Measurements from ENCODE around the gene CD47.

CD47 gene

DNA sequence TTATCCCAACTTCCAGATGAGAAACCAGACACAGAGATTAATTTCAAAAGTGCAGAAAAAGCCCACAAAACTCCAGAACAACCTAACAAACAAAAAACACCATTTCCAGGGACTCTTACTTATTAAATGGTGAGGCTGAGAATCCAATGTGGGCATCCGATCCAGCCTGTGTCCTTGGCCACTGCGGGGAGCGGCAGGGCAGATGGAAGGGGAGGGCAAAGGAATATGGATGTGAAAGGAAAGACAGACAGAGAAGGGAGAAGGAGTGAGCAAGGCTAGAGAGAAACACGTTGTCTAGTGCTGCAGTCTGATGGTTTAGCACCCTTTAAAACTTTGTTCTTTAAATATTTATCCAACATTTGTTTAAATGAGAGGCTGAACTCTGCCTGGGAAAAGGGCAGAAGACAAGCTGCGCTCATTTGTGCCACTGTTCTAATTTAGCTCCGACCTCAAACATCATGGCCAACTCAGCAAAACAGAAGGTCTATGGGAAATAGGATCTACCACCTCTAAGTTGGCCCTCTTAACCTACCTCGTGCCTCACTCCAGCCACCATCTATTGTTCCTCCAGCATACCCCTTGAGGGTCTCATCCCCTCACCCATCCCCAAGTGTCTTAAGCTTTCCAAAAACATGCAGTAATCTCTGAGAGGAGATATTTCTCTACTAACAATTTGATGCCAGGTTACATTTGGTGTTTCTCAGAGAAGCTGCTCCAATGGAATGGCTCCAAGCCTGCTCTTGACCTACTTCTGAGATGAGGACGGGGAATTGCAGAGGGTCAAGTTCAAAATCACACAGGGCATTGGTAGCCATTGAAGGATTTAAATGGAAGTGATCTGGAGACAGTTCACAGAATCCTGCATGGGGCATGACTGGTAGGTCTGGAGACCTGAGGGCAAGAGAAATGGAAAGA, 77.4 kb downstream of the CD47 start:
- no peak overlapping the region for H3K4me3 ChIP-seq (ENCODE audit: low read depth, low read length)
- TF ChIP-seq, protein P1, sequence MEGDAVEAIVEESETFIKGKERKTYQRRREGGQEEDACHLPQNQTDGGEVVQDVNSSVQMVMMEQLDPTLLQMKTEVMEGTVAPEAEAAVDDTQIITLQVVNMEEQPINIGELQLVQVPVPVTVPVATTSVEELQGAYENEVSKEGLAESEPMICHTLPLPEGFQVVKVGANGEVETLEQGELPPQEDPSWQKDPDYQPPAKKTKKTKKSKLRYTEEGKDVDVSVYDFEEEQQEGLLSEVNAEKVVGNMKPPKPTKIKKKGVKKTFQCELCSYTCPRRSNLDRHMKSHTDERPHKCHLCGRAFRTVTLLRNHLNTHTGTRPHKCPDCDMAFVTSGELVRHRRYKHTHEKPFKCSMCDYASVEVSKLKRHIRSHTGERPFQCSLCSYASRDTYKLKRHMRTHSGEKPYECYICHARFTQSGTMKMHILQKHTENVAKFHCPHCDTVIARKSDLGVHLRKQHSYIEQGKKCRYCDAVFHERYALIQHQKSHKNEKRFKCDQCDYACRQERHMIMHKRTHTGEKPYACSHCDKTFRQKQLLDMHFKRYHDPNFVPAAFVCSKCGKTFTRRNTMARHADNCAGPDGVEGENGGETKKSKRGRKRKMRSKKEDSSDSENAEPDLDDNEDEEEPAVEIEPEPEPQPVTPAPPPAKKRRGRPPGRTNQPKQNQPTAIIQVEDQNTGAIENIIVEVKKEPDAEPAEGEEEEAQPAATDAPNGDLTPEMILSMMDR (conservative IDR thresholded peaks at IDR 0.05; ENCODE audit: low read depth, low read length): no peak
- no peak for DNase-seq (ENCODE audit: low read depth)

GRCh38 chr3:108012304-108012703, 78.5 kb downstream of the CD47 start:
- TF ChIP-seq, protein P1 (conservative IDR thresholded peaks at IDR 0.05; ENCODE audit: low read depth, low read length): no peak

GRCh38 chr3:108011616-108012015, 79.2 kb downstream of the CD47 start:
- TF ChIP-seq, protein P1 (conservative IDR thresholded peaks at IDR 0.05; ENCODE audit: low read depth, low read length): no peak
- DNase-seq (ENCODE audit: low read depth): no peak
- no peak overlapping the region for H3K4me3 ChIP-seq (ENCODE audit: low read depth, low read length)

More at GRCh38 chr3:108012304-108012703, 78.5 kb downstream of the CD47 start:
- H3K4me3 ChIP-seq (ENCODE audit: low read depth, low read length): no peak overlapping the region
- DNase-seq (ENCODE audit: low read depth): no peak

- peak; percentile 72 for DNase-seq (ENCODE audit: low read depth)
- TF ChIP-seq, protein P1 (conservative IDR thresholded peaks at IDR 0.05; ENCODE audit: low read depth, low read length): no peak
- no peak overlapping the region for H3K4me3 ChIP-seq (ENCODE audit: low read depth, low read length)
Observed at GRCh38 chr3:108008931-108009639, 81.7 kb downstream of the CD47 start.

- TF ChIP-seq, protein P1 (conservative IDR thresholded peaks at IDR 0.05; ENCODE audit: low read depth, low read length): no peak
- DNase-seq (ENCODE audit: low read depth): no peak
- no peak overlapping the region for H3K4me3 ChIP-seq (ENCODE audit: low read depth, low read length)
Observed at GRCh38 chr3:108008106-108008505, 82.7 kb downstream of the CD47 start.

- no peak overlapping the region for H3K4me3 ChIP-seq (ENCODE audit: low read depth, low read length)
- no peak for DNase-seq (ENCODE audit: low read depth)
- TF ChIP-seq, protein P1 (conservative IDR thresholded peaks at IDR 0.05; ENCODE audit: low read depth, low read length): no peak
Observed at GRCh38 chr3:108006881-108007331, 83.9 kb downstream of the CD47 start.
